ENCODE measurements around the gene PPARG. TPM values are rescaled to one million over a fixed set of nuclear protein-coding genes. Genes with fewer than 3 reads are reported as not detected.

The PPARG gene
- total RNA-seq, 2 donors from 2014 or later = 12.3 to 17.9 TPM

GRCh38 chr3:12316729-12317351 lies 28.0 kb downstream of the PPARG start:
- Histone ChIP-seq H3K36me3 (no peaks in the 10 kb centered on the region), H3K4me3 (no peak overlapping the region), H3K27me3 (no peaks in the 10 kb centered on the region), H3K9me3 (no peaks in the 10 kb centered on the region), H3K27ac (peak overlapping the region in 1 of 2 donors; percentile 3), H3K4me1 (peaks cover 3 to 11% of the 10 kb centered on the region in 2 donors)
- DNase-seq (ENCODE audit: low spot score) = no peak
- TF ChIP-seq CTCF (IDR thresholded peaks at IDR 0.05) = no peak

GRCh38 chr3:12317914-12318313 lies 29.0 kb downstream of the PPARG start:
- Histone ChIP-seq H3K27ac (peak overlapping the region in 1 of 2 donors; percentile 45), H3K4me3 (no peak overlapping the region), H3K27me3 (no peaks in the 10 kb centered on the region), H3K36me3 (no peaks in the 10 kb centered on the region), H3K4me1 (peaks cover 3 to 11% of the 10 kb centered on the region in 2 donors), H3K9me3 (no peaks in the 10 kb centered on the region)
- DNase-seq (ENCODE audit: low spot score) = no peak
- TF ChIP-seq CTCF (IDR thresholded peaks at IDR 0.05) = no peak

- H3K4me1 ChIP-seq = peaks cover 3 to 11% of the 10 kb centered on the region in 2 donors
- DNase-seq (ENCODE audit: low spot score) = no peak
- peak overlapping the region; percentile 19 to 31 for H3K27ac ChIP-seq
- no peaks in the 10 kb centered on the region for H3K9me3 ChIP-seq
- no peaks in the 10 kb centered on the region for H3K36me3 ChIP-seq
- no peak overlapping the region for H3K4me3 ChIP-seq
- no peak for TF ChIP-seq CTCF (IDR thresholded peaks at IDR 0.05)
- H3K27me3 ChIP-seq = no peaks in the 10 kb centered on the region
Observed at GRCh38 chr3:12318758-12319621, 30.1 kb downstream of the PPARG start.

GRCh38 chr3:12321015-12321414 lies 32.1 kb downstream of the PPARG start:
- Histone ChIP-seq H3K27me3 (no peaks in the 10 kb centered on the region), H3K9me3 (no peaks in the 10 kb centered on the region), H3K4me1 (peaks cover 0 to 11% of the 10 kb centered on the region in 2 donors), H3K4me3 (no peak overlapping the region), H3K36me3 (no peaks in the 10 kb centered on the region), H3K27ac (no peak overlapping the region)
- TF ChIP-seq CTCF (IDR thresholded peaks at IDR 0.05) = no peak
- no peak for DNase-seq (ENCODE audit: low spot score)

GRCh38 chr3:12323237-12323636 lies 34.4 kb downstream of the PPARG start:
- Histone ChIP-seq H3K4me1 (peaks cover 0 to 11% of the 10 kb centered on the region in 2 donors), H3K27ac (no peak overlapping the region), H3K9me3 (no peaks in the 10 kb centered on the region), H3K27me3 (no peaks in the 10 kb centered on the region), H3K4me3 (no peak overlapping the region), H3K36me3 (no peaks in the 10 kb centered on the region)
- no peak for TF ChIP-seq CTCF (IDR thresholded peaks at IDR 0.05)
- DNase-seq (ENCODE audit: low spot score) = no peak

All from right atrium auricular region (tissue), 2 donors.